ENCODE results near the gene LXN.
A peak's percentile ranks its signal among the peaks of the same experiment; 100 is the strongest.
"Not testable (repeated sequence)": the region's sequence is repeated elsewhere in the genome, so short reads cannot be mapped to it uniquely, and the experiment has no call there.

Gene LXN

GRCh38 chr3:158672215-158673176 is at the start of gene LXN:
Gene LXN (minus strand): TSS chr3:158672648. CDS start chr3:158672478, 170 bp downstream.
- DNase-seq (ENCODE audit: low read depth) = no peak

GRCh38 chr3:158722108-158722507 is 49.7 kb upstream of the LXN start:
- no peak for DNase-seq (ENCODE audit: low read depth)

GRCh38 chr3:158718490-158719170 is 46.2 kb upstream of the LXN start:
- DNase-seq (ENCODE audit: low read depth) = peak; percentile 81

- DNase-seq (ENCODE audit: low read depth) = no peak
These were observed 45.1 kb upstream of the LXN start for GRCh38 chr3:158717576-158717975.

- no peak for DNase-seq (ENCODE audit: low read depth)
These were observed 40.6 kb upstream of the LXN start for GRCh38 chr3:158713094-158713499.

- DNase-seq (ENCODE audit: low read depth) = no peak
These were observed 40.0 kb upstream of the LXN start for GRCh38 chr3:158712443-158712842.

GRCh38 chr3:158711886-158712285 is 39.4 kb upstream of the LXN start:
- DNase-seq (ENCODE audit: low read depth) = peak; percentile 81

- DNase-seq (ENCODE audit: low read depth) = no peak
These were observed 38.2 kb upstream of the LXN start for GRCh38 chr3:158710601-158711000.

GRCh38 chr3:158709666-158710083 is 37.2 kb upstream of the LXN start:
- peak; percentile 99 for DNase-seq (ENCODE audit: low read depth)

- no peak for DNase-seq (ENCODE audit: low read depth)
These were observed 31.1 kb upstream of the LXN start for GRCh38 chr3:158703566-158703965.

GRCh38 chr3:158702815-158703481 is 30.5 kb upstream of the LXN start:
- DNase-seq (ENCODE audit: low read depth) = no peak

- DNase-seq (ENCODE audit: low read depth) = no peak
These were observed 29.1 kb upstream of the LXN start for GRCh38 chr3:158701420-158702065.

- no peak for DNase-seq (ENCODE audit: low read depth)
These were observed 28.1 kb upstream of the LXN start for GRCh38 chr3:158700559-158700958.

GRCh38 chr3:158696618-158697017 is 24.2 kb upstream of the LXN start:
- no peak for DNase-seq (ENCODE audit: low read depth)

GRCh38 chr3:158693866-158694456 is 21.5 kb upstream of the LXN start:
- DNase-seq (ENCODE audit: low read depth) = not testable (repeated sequence)

GRCh38 chr3:158685159-158685558 is 12.7 kb upstream of the LXN start:
- DNase-seq (ENCODE audit: low read depth) = no peak

- peak; percentile 78 for DNase-seq (ENCODE audit: low read depth)
These were observed 10.9 kb upstream of the LXN start for GRCh38 chr3:158683230-158683962.

GRCh38 chr3:158680861-158681260 is 8.4 kb upstream of the LXN start:
- no peak for DNase-seq (ENCODE audit: low read depth)

GRCh38 chr3:158679547-158680000 is 7.1 kb upstream of the LXN start:
- DNase-seq (ENCODE audit: low read depth) = no peak

- DNase-seq (ENCODE audit: low read depth) = no peak
These were observed 6.2 kb upstream of the LXN start for GRCh38 chr3:158678687-158679086.

- DNase-seq (ENCODE audit: low read depth) = no peak
These were observed 630 bp downstream of the LXN start for GRCh38 chr3:158671821-158672214.

Measured in GM04503 (cell line).